Parathyroid adenoma (tissue), 2 donors: ENCODE measurements around the gene LGALS1.

Experiments
- H2AFZ ChIP-seq: fragments of 300-600 bp; sonication (generic); one replicate; pipeline ENCODE4 v1.7.0; 2017; ENCODE audit warnings: antibody characterized with exemption, mild to moderate bottlenecking
- H3K27ac ChIP-seq: fragments of 300-600 bp; sonication (generic); one replicate; pipeline ENCODE4 v1.7.0; 2017
- H3K27me3 ChIP-seq: fragments of 300-600 bp; sonication (generic); one replicate; pipeline ENCODE4 v1.7.0; 2017; ENCODE audit warnings: low read length; ENCODE audit not compliant: control insufficient read depth, insufficient read depth
- H3K36me3 ChIP-seq: fragments of 300-600 bp; sonication (generic); one replicate; pipeline ENCODE4 v1.7.0; 2017; ENCODE audit warnings: low read length; ENCODE audit not compliant: control insufficient read depth, insufficient read depth
- H3K4me1 ChIP-seq: fragments of 300-600 bp; sonication (generic); one replicate; pipeline ENCODE4 v1.7.0; 2017; ENCODE audit warnings: control low read depth
- H3K4me2 ChIP-seq: fragments of 300-600 bp; sonication (generic); one replicate; pipeline ENCODE4 v1.7.0; 2017; ENCODE audit warnings: low read length
- H3K4me3 ChIP-seq: fragments of 300-600 bp; sonication (generic); one replicate; pipeline ENCODE4 v1.7.0; 2017; ENCODE audit warnings: low read depth, low read length
- H3K79me2 ChIP-seq: fragments of 300-600 bp; sonication (generic); one replicate; pipeline ENCODE4 v1.7.0; 2017; ENCODE audit warnings: control low read depth
- H3K9ac ChIP-seq: fragments of 300-600 bp; sonication (generic); one replicate; pipeline ENCODE4 v1.7.0; 2017; ENCODE audit warnings: mild to moderate bottlenecking
- H3K9me3 ChIP-seq: fragments of 300-600 bp; sonication (generic); one replicate; pipeline ENCODE4 v1.7.0; 2017; ENCODE audit warnings: low read length; ENCODE audit not compliant: control insufficient read depth
- CTCF ChIP-seq: fragments of 300-600 bp; sonication (generic); IDR thresholded peaks from one replicate; pipeline ENCODE4 v1.7.0; 2017; ENCODE audit warnings: antibody characterized with exemption, mild to moderate bottlenecking
- donor health status: primary hyperparathyroidism.

LGALS1 gene

GRCh38 chr22:37638391-37639069 lies 36.9 kb upstream of the LGALS1 start:
- no peaks in the 10 kb centered on the region for H3K9me3 ChIP-seq
- H3K27ac ChIP-seq = no peak overlapping the region
- peak overlapping the region; percentile 87 for H3K4me2 ChIP-seq
- H3K27me3 ChIP-seq = no peaks in the 10 kb centered on the region
- no peak for TF ChIP-seq CTCF
- H3K36me3 ChIP-seq = no peaks in the 10 kb centered on the region
- H3K79me2 ChIP-seq = peaks cover 2% of the 10 kb centered on the region
- H2AFZ ChIP-seq = peak overlapping the region; percentile 84
- H3K9ac ChIP-seq = no peak overlapping the region
- peak overlapping the region; percentile 67 for H3K4me3 ChIP-seq
- H3K4me1 ChIP-seq = peaks cover 41% of the 10 kb centered on the region

- H3K9ac ChIP-seq = no peak within 1 kb of the TSS
- peak within 1 kb of the TSS; percentile 87 for H3K4me2 ChIP-seq
- no peak for TF ChIP-seq CTCF
- peak within 1 kb of the TSS; percentile 67 for H3K4me3 ChIP-seq
- H3K4me1 ChIP-seq = peaks cover 35% of the 10 kb centered on the region
- H2AFZ ChIP-seq = peak within 1 kb of the TSS; percentile 84
- H3K79me2 ChIP-seq = peaks cover 2% of the 10 kb centered on the region
- H3K36me3 ChIP-seq = no peaks in the 10 kb centered on the region
- no peaks in the 10 kb centered on the region for H3K9me3 ChIP-seq
- H3K27ac ChIP-seq = no peak within 1 kb of the TSS
- H3K27me3 ChIP-seq = no peaks in the 10 kb centered on the region
These were observed 36.2 kb upstream of the LGALS1 start, which contains the start of gene SH3BP1 for GRCh38 chr22:37639070-37639760. Gene SH3BP1 (plus strand): TSS chr22:37639669. CDS start chr22:37639788, 119 bp downstream.

- H3K9ac ChIP-seq = no peak overlapping the region
- H2AFZ ChIP-seq = peak overlapping the region; percentile 84
- no peak for TF ChIP-seq CTCF
- no peaks in the 10 kb centered on the region for H3K9me3 ChIP-seq
- peak overlapping the region; percentile 67 for H3K4me3 ChIP-seq
- H3K4me1 ChIP-seq = peaks cover 29% of the 10 kb centered on the region
- H3K36me3 ChIP-seq = no peaks in the 10 kb centered on the region
- peaks cover 2% of the 10 kb centered on the region for H3K79me2 ChIP-seq
- H3K27ac ChIP-seq = no peak overlapping the region
- no peaks in the 10 kb centered on the region for H3K27me3 ChIP-seq
- H3K4me2 ChIP-seq = peak overlapping the region; percentile 87
These were observed 35.5 kb upstream of the LGALS1 start for GRCh38 chr22:37639771-37640590.

GRCh38 chr22:37640591-37641560 lies 34.6 kb upstream of the LGALS1 start:
- peaks cover 20% of the 10 kb centered on the region for H3K4me1 ChIP-seq
- H3K9ac ChIP-seq = no peak overlapping the region

More at GRCh38 chr22:37640591-37641560, 34.6 kb upstream of the LGALS1 start:
- H3K27ac ChIP-seq = no peak overlapping the region
- H3K27me3 ChIP-seq = no peaks in the 10 kb centered on the region
- H3K79me2 ChIP-seq = peaks cover 2% of the 10 kb centered on the region
- H3K36me3 ChIP-seq = no peaks in the 10 kb centered on the region
- no peaks in the 10 kb centered on the region for H3K9me3 ChIP-seq
- no peak overlapping the region for H3K4me3 ChIP-seq
- H3K4me2 ChIP-seq = peak overlapping the region; percentile 87
- no peak overlapping the region for H2AFZ ChIP-seq
- TF ChIP-seq CTCF = no peak
